HG03025 (cell line): ENCODE measurements around the gene PCBP2.
"Not testable (repeated sequence)": the region's sequence is repeated elsewhere in the genome, so short reads cannot be mapped to it uniquely, and the experiment has no call there.

Source experiments
- ATAC-seq: cut with Tn5 transposase; IDR thresholded peaks from one replicate; pipeline ENCODE4 v1.9.1; 2021; ENCODE audit warnings: mild to moderate bottlenecking, moderate library complexity; ENCODE audit not compliant: unreplicated experiment, low FRiP score

The PCBP2 gene

DNA sequence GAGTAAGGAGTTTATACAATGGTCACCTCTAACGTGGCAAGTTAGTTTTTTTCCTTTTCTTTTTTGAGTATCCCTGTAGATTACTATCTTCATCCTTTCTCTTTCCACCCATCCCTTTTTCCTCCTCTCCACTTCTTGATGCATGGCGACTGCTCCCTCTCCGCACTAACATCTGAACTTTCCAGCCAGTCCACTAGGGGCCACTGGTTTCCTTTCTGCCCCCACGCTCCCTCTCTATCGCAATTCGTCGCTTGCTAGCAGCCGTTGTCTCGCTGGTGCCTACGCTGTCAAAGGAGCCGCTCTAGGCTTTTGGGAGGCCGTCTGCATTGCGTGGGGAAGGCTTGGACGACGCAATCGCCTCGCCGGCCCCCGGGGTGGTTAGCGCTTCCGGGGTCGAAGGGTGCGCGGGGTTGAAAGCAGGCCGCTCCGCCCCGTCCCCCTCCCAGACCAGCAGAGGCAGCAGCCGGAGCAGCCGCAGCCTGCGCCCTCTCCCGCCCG lies at the start of gene PCBP2:
TSS of gene PCBP2 (plus strand) at position 442 of the 498 bp plus-strand sequence. CDS start 2,699 bp downstream, outside the sequence.
- ATAC-seq = peak; percentile 89

DNA sequence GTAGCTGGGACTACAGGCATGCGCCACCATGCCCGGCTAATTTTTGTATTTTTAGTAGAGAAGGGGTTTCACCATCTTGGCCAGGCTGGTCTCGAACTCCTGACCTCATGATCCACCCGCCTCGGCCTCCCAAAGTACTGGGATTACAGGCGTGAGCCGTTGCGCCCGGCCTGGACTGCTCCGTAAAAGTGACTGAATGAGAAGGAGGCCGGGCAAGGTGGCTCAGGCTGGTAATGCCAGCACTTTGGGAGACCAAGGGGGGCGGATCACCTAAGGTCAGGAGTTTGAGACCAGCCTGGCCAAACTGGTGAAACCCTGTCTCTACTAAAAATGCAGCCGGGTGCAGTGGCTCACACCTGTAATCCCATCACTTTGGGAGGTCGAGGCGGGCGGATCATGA lies 49.6 kb upstream of the PCBP2 start:
- ATAC-seq = not testable (repeated sequence)

DNA sequence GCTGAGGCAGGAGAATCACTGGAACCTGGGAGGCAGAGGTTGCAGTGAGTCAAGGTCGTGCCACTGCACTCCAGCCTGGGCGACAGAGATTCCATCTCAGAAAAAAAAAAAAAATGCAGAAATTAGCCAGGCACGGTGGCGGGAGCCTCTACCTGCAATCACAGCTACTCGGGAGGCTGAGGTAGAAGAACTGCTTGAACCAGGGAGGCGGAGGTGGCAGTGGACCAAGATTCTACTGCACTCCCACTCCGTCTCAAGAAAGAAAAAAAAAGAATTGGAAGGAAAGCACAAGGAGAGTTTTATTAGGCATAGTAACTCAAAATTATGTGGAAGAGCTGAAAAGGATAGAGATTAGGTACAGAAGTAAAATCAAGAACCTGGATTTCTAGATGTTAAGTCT lies 49.0 kb upstream of the PCBP2 start:
- ATAC-seq = no peak

DNA sequence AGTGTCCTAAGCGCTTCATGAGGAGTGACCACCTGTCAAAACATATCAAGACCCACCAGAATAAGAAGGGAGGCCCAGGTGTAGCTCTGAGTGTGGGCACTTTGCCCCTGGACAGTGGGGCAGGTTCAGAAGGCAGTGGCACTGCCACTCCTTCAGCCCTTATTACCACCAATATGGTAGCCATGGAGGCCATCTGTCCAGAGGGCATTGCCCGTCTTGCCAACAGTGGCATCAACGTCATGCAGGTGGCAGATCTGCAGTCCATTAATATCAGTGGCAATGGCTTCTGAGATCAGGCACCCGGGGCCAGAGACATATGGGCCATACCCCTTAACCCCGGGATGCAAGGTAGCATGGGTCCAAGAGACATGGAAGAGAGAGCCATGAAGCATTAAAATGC lies 41.0 kb upstream of the PCBP2 start:
- ATAC-seq = no peak

DNA sequence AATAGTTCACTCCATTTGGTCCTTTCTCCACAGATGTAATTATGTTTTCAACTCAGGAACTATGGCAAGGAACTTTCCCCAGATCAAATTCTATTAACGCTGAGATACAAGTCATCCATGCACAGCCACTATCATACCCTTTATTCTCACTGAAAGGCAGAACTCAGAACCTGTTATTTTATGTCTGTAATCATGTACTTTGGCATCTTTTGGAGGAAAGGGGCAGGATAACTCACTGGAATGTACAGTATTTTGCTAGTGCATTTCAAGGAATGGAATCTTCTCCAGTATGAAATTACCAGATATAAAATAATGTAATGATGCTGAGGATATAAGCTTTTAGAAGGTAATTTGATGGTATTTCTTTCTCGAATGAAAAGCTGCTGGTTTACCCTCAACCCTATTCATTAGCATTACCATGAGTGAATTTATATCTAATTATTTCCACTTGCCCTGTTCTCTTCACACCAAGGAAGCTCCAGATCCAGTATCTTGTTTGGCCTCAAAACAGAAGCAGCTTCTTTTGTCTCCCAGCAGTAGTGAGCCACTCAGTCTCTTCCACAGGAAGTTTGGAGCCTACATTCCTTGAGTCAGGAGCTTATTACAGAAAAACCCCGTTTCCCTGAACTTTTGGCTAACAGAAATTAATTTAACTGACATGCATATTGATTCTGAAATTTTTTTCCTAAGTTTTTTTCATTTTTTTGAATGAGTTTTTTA lies 38.3 kb upstream of the PCBP2 start:
- no peak for ATAC-seq

DNA sequence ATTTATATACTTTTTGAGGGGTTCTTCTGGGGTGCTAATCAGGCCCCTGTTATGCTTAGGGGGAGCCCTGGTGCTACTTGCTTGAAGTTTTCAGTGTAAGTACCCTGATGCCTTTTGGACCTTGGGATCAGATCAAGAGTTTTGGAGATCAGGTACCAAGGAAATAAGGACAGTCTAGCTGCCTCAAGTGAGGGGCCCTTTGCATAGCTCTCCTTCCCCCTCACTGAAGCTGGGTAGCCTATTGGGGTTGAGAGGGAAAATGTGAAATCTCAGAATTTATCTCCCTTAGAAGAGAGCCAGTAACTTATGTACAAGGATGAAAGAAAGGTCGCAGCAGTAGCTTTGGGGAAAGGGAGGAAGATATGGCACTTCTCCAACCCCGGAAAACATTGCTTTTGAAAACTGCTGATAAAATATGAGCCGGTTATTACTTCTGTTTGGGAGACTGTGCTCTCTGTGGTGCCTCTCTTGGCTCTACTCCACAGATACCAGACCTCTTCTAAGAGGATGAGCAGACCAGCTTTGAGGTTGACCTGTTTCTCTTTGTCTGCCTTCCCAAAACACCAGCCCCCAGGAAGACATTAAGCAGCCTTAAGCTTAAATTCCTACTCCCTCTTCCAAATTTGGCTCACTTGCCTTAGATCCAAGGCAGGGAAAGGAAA lies 37.0 kb upstream of the PCBP2 start:
- ATAC-seq = no peak

DNA sequence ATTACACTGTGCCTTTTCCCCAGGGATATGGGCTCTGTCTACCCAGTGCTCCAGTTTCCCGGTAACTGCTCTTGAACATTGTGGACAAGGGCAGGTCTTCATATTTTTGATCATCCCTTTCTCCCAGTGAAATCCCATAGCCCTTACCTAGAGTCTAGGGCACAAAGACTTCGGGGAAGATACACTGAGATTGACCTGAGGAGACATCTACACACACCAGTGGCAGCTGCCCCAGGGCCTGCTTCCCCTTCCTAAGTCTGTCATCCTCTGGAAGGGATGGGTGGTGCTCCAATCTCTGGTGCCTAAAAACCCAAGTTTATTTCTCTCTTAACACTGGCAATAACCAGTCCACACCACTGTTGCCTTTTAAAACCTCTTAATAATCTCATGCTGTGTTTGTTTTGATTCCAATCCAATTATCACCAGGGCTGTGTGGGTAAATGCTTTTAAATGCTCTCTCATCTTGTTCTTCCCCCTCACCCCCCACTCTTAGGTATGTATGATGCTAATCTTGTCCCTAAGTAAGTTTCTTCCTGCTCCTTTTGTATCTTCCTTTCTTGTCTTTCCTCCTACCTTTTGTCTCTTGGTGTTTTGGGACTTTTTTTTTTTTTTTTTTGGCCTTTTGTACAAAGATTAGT lies 36.0 kb upstream of the PCBP2 start:
- ATAC-seq = not testable (repeated sequence)

DNA sequence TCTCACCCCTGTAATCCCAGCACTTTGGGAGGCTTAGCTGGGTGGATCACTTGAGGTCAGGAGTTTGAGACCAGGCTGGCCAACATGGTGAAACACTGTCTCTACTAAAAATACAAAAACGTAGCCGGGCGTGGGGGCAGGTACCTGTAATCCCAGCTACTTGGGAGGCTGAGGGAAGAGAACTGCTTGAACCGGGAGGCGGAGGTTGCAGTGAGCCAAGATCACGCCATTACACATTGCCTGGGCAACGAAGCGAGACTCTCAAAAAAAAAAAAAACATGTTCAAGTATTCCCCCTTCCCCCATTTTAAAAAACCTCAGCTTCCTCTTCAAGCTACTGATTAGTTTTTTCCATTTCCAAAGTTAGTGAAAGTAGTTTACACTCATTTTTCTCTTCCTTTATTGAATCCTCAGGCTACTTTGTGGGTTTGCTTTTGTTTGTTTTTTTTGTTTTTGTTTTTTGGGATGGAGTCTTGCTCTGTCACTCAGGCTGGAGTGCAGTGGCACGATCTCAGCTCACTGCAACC lies 34.5 kb upstream of the PCBP2 start:
- ATAC-seq = not testable (repeated sequence)

DNA sequence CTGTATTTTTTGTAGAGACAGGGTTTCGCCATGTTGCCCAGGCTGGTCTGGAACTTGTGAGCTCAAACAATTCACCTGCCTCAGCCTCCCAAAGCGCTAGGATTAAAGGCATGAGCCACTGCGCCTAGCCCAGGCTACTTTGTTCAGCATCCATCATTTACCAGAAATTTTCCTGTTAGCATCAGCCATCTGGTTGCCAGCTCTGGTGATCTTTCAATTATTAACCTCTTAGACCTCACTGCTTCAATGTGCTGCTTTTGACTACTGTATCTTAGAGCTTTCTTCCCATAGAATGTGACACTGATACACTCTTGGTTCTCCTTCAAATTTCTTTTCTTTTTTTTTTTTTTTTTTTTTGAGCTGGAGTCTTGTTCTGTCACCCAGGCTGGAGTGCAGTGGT lies 33.7 kb upstream of the PCBP2 start:
- no peak for ATAC-seq

DNA sequence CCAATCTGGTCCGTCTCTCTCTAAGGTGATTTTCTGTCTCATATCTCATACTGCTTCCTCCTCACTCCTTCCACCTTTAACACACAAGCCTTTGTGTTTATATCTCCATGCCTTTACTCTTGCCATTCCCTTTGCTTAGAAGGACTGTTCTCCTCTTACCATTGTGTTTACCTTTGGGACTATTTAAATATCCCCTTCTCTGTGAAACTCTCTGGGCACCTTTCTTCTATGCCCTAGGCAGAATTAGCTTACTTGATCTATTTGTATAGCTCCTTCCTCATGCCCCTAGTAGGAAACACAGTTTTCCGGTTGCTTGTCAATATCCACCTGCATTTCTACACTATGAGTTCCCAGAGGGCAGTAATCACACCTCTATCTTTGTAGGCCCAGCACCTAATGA lies 32.1 kb upstream of the PCBP2 start:
- no peak for ATAC-seq

DNA sequence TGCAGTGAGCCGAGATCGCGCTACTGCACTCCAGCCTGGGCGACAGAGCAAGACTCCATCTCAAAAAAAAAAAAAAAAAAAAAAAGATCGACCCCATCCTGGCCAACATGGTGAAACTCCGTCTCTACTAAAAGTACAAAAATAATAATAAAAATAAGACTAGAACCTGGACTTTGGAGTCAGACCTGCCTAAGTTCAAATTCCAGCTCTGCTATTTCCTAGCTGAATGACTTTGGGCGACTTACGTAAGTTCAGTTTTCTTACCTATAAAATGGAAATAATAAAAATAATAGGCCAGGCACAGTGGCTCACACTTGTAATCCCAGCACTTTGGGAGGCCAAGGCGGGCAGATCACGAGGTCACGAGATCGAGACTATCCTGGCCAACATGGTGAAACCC lies 29.7 kb upstream of the PCBP2 start:
- ATAC-seq = not testable (repeated sequence)

DNA sequence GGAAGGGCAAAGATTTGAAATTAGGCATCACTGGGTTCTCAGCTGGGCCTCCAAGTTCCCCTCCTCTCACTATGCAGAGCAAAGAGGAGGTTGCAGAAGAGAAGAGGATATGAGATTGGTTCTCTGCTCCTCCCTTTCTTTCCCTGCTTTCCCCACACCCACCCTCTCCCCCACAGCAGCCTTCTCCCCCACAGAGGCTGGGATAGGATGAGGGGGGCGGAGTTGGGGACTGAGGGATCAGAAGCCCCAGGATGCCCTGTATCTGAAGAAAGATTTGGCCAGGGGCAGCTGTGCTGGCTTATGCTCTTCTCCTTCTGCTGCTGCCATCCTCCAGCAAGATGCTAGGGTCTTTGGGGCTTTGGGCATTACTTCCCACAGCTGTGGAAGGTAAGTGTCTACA lies 28.3 kb upstream of the PCBP2 start, which contains the start of gene AMHR2:
TSS of gene AMHR2 (plus strand) at position 259 of the 400 bp plus-strand sequence. CDS start at position 339, 80 bp downstream.
- ATAC-seq = no peak

DNA sequence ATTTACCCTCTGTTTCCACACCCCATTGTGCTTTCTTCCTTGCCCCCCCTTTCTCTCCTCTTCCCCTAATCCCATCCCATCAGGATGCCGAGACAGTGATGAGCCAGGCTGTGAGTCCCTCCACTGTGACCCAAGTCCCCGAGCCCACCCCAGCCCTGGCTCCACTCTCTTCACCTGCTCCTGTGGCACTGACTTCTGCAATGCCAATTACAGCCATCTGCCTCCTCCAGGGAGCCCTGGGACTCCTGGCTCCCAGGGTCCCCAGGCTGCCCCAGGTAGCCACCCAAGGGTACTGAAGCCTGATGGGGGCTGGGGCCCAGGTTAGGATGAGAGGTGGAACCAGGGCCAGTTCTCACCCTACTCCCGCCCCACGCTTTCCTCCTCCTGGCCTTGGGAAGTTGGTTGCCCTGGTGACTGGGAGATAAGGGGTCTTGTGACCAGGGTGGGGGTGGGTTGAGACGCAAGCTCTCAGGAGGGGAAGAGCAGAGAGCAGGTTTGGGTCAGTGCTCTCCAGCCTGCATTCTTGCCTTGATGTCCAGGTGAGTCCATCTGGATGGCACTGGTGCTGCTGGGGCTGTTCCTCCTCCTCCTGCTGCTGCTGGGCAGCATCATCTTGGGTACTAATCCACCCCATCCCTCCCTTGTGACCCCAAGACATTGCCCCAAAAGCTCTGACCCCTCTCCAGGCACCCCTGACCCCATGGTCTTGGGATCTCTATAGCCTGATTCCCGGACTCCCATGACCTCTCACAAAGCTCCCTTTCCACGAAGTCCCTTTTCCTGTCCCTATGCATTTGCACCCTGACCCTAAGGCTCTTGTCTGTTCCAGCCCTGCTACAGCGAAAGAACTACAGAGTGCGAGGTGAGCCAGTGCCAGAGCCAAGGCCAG lies 27.0 kb upstream of the PCBP2 start:
- ATAC-seq = no peak

DNA sequence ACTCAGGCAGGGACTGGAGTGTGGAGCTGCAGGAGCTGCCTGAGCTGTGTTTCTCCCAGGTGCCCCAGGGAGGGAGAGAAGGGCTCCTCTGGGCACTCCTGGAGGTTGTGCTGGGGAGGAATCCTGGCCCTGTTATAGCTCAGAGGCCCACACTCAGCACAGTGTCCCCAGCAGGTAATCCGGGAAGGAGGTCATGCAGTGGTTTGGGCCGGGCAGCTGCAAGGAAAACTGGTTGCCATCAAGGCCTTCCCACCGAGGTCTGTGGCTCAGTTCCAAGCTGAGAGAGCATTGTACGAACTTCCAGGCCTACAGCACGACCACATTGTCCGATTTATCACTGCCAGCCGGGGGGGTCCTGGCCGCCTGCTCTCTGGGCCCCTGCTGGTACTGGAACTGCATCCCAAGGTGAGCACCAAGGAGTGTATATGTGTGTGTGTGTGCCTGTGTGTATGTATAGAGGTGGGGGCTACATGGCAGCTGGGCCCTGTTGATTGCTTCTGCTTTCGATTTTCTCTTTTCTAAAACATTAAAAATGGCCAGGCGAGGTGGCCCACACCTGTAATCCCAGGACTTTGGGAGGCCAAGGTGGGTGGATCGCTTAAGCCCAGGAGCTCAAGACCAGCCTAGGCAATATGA lies 26.3 kb upstream of the PCBP2 start:
- ATAC-seq = no peak

DNA sequence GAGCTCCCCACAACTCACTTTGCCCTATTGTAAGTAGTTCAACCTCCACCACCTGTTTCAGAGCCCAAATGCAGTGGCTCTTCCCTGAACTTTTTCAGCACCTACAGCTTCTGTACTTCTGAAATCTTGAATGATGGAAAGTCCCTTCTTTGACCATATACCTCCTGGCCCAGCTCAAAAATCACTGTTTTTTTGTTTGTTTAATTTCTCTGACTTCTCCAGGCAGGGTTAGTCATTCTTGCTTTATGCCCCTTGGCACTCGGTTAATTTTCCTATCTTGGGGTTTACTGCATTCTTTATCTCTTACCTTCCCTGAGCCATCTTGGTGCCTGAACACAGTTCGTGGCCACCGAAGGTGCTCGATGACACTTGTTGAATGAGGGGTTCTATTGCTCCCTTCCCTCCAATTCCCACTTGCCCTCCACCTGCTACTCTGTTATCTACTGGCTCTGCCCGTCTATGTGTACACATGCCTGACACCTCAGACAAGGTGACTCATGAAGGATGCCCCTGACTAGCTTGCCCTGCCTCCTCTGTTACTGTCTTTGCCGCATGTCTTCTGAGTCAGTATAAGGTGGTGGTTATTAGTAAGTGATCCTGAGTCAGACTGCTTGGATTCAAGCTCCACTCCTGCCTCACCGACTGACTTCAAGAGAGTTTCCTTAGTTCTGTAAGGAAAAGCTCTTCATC lies 23.9 kb upstream of the PCBP2 start:
- no peak for ATAC-seq

DNA sequence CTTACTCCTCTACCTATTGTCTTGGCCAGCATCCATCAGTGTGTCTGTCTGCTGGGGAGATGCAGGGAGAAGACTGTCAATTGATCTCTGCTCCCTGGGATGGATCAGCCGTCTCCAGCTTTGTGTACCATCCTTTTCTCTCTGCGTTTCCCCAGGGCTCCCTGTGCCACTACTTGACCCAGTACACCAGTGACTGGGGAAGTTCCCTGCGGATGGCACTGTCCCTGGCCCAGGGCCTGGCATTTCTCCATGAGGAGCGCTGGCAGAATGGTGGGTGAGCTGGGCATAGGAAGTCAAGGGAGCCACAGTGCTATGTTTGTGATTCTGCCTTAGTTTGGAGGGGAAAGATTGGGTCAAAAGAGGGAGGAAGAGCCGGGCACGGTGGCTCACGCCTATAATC lies 23.2 kb upstream of the PCBP2 start:
- no peak for ATAC-seq

DNA sequence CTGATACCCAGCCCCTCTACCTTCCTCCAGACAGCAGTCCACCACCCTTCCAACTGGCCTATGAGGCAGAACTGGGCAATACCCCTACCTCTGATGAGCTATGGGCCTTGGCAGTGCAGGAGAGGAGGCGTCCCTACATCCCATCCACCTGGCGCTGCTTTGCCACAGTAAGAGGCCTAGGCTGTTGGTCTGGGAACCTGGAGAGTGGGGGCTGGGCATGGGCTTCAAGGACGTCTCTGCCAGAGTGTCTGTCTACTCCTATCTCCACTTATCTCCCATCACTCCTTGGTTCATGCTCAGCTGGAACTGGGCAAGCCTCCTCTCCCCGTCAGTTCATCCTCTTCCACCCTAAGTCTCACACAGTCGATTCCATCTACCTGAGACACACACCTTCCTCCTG lies 21.8 kb upstream of the PCBP2 start:
- no peak for ATAC-seq

DNA sequence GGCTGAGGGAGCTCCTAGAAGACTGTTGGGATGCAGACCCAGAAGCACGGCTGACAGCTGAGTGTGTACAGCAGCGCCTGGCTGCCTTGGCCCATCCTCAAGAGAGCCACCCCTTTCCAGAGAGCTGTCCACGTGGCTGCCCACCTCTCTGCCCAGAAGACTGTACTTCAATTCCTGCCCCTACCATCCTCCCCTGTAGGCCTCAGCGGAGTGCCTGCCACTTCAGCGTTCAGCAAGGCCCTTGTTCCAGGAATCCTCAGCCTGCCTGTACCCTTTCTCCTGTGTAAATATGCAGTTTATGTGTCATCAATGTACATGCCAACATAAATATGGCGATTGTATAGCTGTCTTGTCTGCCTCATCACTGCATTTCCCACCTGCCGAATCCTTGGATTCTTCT lies 20.7 kb upstream of the PCBP2 start:
- no peak for ATAC-seq

DNA sequence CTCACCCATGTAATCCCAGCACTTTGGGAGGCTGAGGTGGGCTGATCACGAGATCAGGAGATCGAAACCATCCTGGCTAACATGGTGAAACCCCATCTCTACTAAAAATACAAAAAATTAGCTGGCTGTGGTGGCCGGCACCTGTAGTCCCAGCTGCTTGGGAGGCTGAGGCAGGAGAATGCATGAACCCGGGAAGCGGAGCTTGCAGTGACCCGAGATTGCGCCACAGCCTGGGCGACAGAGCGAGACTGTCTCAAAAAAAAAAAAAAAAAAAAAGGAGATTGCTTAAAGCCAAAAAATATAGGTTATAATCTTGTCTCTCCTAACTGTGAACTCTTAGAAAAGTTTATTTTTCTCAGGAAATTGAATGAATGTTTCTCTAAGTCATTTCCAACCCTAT lies 16.6 kb upstream of the PCBP2 start:
- ATAC-seq = not testable (repeated sequence)
